Ecto neural progenitor cell (in vitro differentiated cells): ENCODE measurements around the gene NEO1.

Source experiments
- DNase-seq: peaks from one replicate; pipeline ENCODE4 v3.0.0-alpha.2; 2018; ENCODE audit warnings: low spot score

NEO1 gene

GRCh38 chr15:73078722-73079121 is 26.5 kb downstream of the NEO1 start:
- DNase-seq: no peak

- DNase-seq: no peak
Measured at GRCh38 chr15:73079565-73079964, 27.3 kb downstream of the NEO1 start.

- DNase-seq: no peak
Measured at GRCh38 chr15:73081321-73081958, 29.2 kb downstream of the NEO1 start.

GRCh38 chr15:73082812-73083211 is 30.5 kb downstream of the NEO1 start:
- no peak for DNase-seq

- no peak for DNase-seq
Measured at GRCh38 chr15:73087098-73087497, 34.8 kb downstream of the NEO1 start.

GRCh38 chr15:73105064-73105463 is 52.8 kb downstream of the NEO1 start:
- no peak for DNase-seq

GRCh38 chr15:73108676-73109075 is 56.4 kb downstream of the NEO1 start:
- no peak for DNase-seq

- no peak for DNase-seq
Measured at GRCh38 chr15:73109765-73110164, 57.5 kb downstream of the NEO1 start.

- DNase-seq: no peak
Measured at GRCh38 chr15:73110201-73110600, 57.9 kb downstream of the NEO1 start.

GRCh38 chr15:73114064-73114463 is 61.8 kb downstream of the NEO1 start:
- no peak for DNase-seq

GRCh38 chr15:73116164-73116563 is 63.9 kb downstream of the NEO1 start:
- no peak for DNase-seq

GRCh38 chr15:73118055-73118454 is 65.8 kb downstream of the NEO1 start:
- DNase-seq: no peak

- DNase-seq: no peak
Measured at GRCh38 chr15:73119478-73119877, 67.2 kb downstream of the NEO1 start.

GRCh38 chr15:73120269-73120668 is 68.0 kb downstream of the NEO1 start:
- DNase-seq: no peak

- no peak for DNase-seq
Measured at GRCh38 chr15:73125219-73125618, 73.0 kb downstream of the NEO1 start.

GRCh38 chr15:73127302-73127936 is 75.2 kb downstream of the NEO1 start:
- DNase-seq: no peak

- no peak for DNase-seq
Measured at GRCh38 chr15:73130830-73131229, 78.6 kb downstream of the NEO1 start.

- no peak for DNase-seq
Measured at GRCh38 chr15:73134196-73134595, 81.9 kb downstream of the NEO1 start.

- DNase-seq: no peak
Measured at GRCh38 chr15:73139041-73139743, 86.9 kb downstream of the NEO1 start.

GRCh38 chr15:73139744-73140553 is 87.7 kb downstream of the NEO1 start:
- DNase-seq: no peak

- no peak for DNase-seq
Measured at GRCh38 chr15:73141216-73141900, 89.1 kb downstream of the NEO1 start.
